Islet precursor cell (in vitro differentiated cells): Measurements from ENCODE around the gene CD28.
"Not testable (repeated sequence)": the region's sequence is repeated elsewhere in the genome, so short reads cannot be mapped to it uniquely, and the experiment has no call there.

Experiments
- DNase-seq: peaks from one replicate; pipeline ENCODE4 v3.0.0-alpha.2; 2018

CD28 gene

GRCh38 chr2:203785391-203786110 lies 79.1 kb downstream of the CD28 start:
- DNase-seq: not testable (repeated sequence)

GRCh38 chr2:203786549-203787351 lies 80.3 kb downstream of the CD28 start:
- DNase-seq: no peak

- no peak for DNase-seq
Measured at GRCh38 chr2:203787979-203788378, 81.5 kb downstream of the CD28 start.
